GM23248 (cell line): ENCODE measurements around the gene HSD17B8. TPM values are rescaled to one million over a fixed set of nuclear protein-coding genes. Genes with fewer than 3 reads are reported as not detected.

Experiments used
- DNase-seq: peaks from one replicate; pipeline ENCODE4 v3.0.0-alpha.2; 2015
- H2AFZ ChIP-seq: fragments of 200-600 bp; sonication (generic); 2 replicates; pipeline ENCODE4 v1.6.1; 2016; ENCODE audit warnings: antibody characterized with exemption
- H3F3A ChIP-seq: fragments of 200-600 bp; sonication (generic); 2 replicates; pipeline ENCODE4 v1.6.1; 2016; ENCODE audit warnings: mild to moderate bottlenecking, antibody characterized with exemption, mixed run types; ENCODE audit not compliant: insufficient read depth
- H3K27ac ChIP-seq: fragments of 200-600 bp; sonication (generic); 2 replicates; pipeline ENCODE4 v1.5.1; 2016; ENCODE audit warnings: mild to moderate bottlenecking
- H3K27me3 ChIP-seq: fragments of 200-600 bp; sonication (generic); replicated peaks from 2 replicates; pipeline ENCODE4 v1.6.1; 2016; ENCODE audit warnings: mild to moderate bottlenecking; ENCODE audit not compliant: insufficient read depth
- H3K36me3 ChIP-seq: fragments of 200-600 bp; sonication (generic); 2 replicates; pipeline ENCODE4 v1.6.1; 2016; ENCODE audit warnings: low read depth, mild to moderate bottlenecking
- H3K4me1 ChIP-seq: fragments of 200-600 bp; sonication (generic); 2 replicates; pipeline ENCODE4 v1.6.1; 2016; ENCODE audit warnings: mild to moderate bottlenecking; ENCODE audit not compliant: insufficient read depth
- H3K4me2 ChIP-seq: fragments of 200-600 bp; sonication (generic); one replicate; pipeline ENCODE4 v1.6.1; 2016; ENCODE audit warnings: mild to moderate bottlenecking; ENCODE audit not compliant: unreplicated experiment
- H3K4me3 ChIP-seq: fragments of 200-600 bp; sonication (generic); 2 replicates; pipeline ENCODE4 v1.5.1; 2016; ENCODE audit warnings: mild to moderate bottlenecking
- H3K79me2 ChIP-seq: fragments of 200-600 bp; sonication (generic); 2 replicates; pipeline ENCODE4 v1.6.1; 2016; ENCODE audit warnings: mild to moderate bottlenecking; ENCODE audit not compliant: insufficient read depth
- H3K9ac ChIP-seq: fragments of 200-600 bp; sonication (generic); 2 replicates; pipeline ENCODE4 v1.6.1; 2016; ENCODE audit warnings: mild to moderate bottlenecking
- H3K9me2 ChIP-seq: fragments of 200-600 bp; sonication (generic); 2 replicates; pipeline ENCODE4 v1.6.1; 2016; ENCODE audit warnings: mixed run types, mild to moderate bottlenecking, moderate library complexity; ENCODE audit not compliant: insufficient read depth
- H3K9me3 ChIP-seq: fragments of 200-600 bp; sonication (generic); one replicate; pipeline ENCODE4 v1.6.1; 2017; ENCODE audit warnings: low read depth
- H4K20me1 ChIP-seq: fragments of 200-600 bp; sonication (generic); 2 replicates; pipeline ENCODE4 v1.6.0; 2016; ENCODE audit not compliant: insufficient read depth
- EZH2 ChIP-seq: fragments of 200-600 bp; sonication (generic); IDR thresholded peaks from 2 replicates; pipeline ENCODE4 v1.6.1; 2018; ENCODE audit warnings: antibody characterized with exemption, mild to moderate bottlenecking; ENCODE audit not compliant: insufficient read depth, poor library complexity, severe bottlenecking
- EZH2phosphoT487 ChIP-seq: fragments of 200-600 bp; sonication (generic); IDR thresholded peaks from 2 replicates; pipeline ENCODE4 v1.6.1; 2018; ENCODE audit warnings: antibody characterized with exemption, moderate library complexity, mild to moderate bottlenecking, low read depth; ENCODE audit not compliant: insufficient read depth
- WGBS, 2 experiments: methylation state at CpG; one replicate each; pipeline ENCODE4 v1.1.6; 2015 to 2017; ENCODE audit warnings: low lambda C conversion rate in 2 of 2, low coverage in 1 of 2; ENCODE audit errors: missing lambda C conversion rate in 2 of 2; 5-methylcytosine and 5-hydroxymethylcytosine counted together
- in situ Hi-C: fragments of 300-500 bp; cut with MboI; formaldehyde crosslinking; loops from 2 replicates; pipeline ENCODE4 v1.15.0; 2020
- polyA plus RNA-seq: library from polyadenylated mRNA; unstranded; fragments of >200 nt; fragmentation: Nextera tagmentation; extraction: Ambion mirVana; gene quantifications from 2 replicates; pipeline ENCODE4 v1.2.1, GENCODE V29; 2016
- total RNA-seq: library from RNA; depleted of rRNA; stranded (reverse); fragments of >200 nt; shearing (Covaris generic); gene quantifications from 2 replicates; pipeline ENCODE4 v1.2.3, GENCODE V29; 2014

HSD17B8 gene
- total and polyA plus RNA-seq, 2 experiments from 2014 or later = 3.7 to 5.6 TPM

DNA sequence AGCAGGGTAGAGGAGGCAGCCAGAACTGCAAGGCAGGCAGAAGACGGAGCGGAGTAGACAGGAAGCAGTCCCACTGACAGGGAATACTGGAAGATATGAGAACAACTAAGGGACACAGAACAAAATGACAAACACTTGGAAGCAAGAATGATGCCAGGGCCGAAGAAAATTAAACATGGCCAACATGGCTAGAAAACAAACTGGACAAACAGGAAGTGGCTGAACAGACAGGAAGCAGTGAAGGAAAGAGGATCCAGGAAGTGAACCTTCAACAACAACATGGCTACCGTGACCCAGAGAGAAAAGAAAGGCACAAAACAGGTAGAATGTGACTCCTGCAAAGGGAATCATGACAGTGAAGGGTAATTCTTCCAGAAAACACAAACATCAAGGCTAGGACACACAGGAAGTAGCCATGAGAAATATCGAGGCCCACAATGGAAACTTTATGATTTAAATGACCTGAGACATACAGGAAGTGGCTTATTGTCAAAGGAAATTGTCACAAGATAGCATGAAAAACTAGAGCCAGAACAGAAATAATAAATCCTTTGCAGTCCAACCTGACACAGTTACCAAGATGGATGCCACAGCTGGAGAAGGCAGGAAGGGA is 21.3 kb upstream of the HSD17B8 start:
- no peaks in the 10 kb centered on the region for H3K4me1 ChIP-seq
- no peak overlapping the region for H3K4me3 ChIP-seq
- no peak overlapping the region for H3K4me2 ChIP-seq
- 95 to 96% methylated on average over 5 of the region's 5 CpGs for WGBS, 2 experiments
- no peaks in the 10 kb centered on the region for H3K9me2 ChIP-seq
- no peaks in the 10 kb centered on the region for H3K79me2 ChIP-seq
- DNase-seq = no peak
- H3K27me3 ChIP-seq = no peaks in the 10 kb centered on the region
- H3K27ac ChIP-seq = no peak overlapping the region
- in situ Hi-C loops = no loop called here
- no peak overlapping the region for H3K9ac ChIP-seq
- H2AFZ ChIP-seq = peak overlapping the region; percentile 74
- no peaks in the 10 kb centered on the region for H4K20me1 ChIP-seq
- no peaks in the 10 kb centered on the region for H3F3A ChIP-seq
- H3K9me3 ChIP-seq = no peaks in the 10 kb centered on the region
- no peaks in the 10 kb centered on the region for H3K36me3 ChIP-seq
- no peak for TF ChIP-seq EZH2phosphoT487
- no peak for TF ChIP-seq EZH2

GRCh38 chr6:33185190-33185589 is 19.3 kb upstream of the HSD17B8 start:
- Histone ChIP-seq H3K4me1 (no peaks in the 10 kb centered on the region), H2AFZ (no peak overlapping the region), H3K27me3 (no peaks in the 10 kb centered on the region), H3K9me2 (no peaks in the 10 kb centered on the region), H3K9ac (no peak overlapping the region), H3K9me3 (no peaks in the 10 kb centered on the region), H3K79me2 (no peaks in the 10 kb centered on the region), H3F3A (no peaks in the 10 kb centered on the region), H3K27ac (no peak overlapping the region), H3K4me3 (no peak overlapping the region), H3K4me2 (no peak overlapping the region), H4K20me1 (no peaks in the 10 kb centered on the region), H3K36me3 (no peaks in the 10 kb centered on the region)
- DNase-seq = no peak
- WGBS, 2 experiments = 64 to 71% methylated on average over 8 to 9 of the region's 9 CpGs
- in situ Hi-C loops = no loop called here
- TF ChIP-seq EZH2phosphoT487 (no peak), EZH2 (no peak)

GRCh38 chr6:33185654-33186187 is 18.7 kb upstream of the HSD17B8 start:
- Histone ChIP-seq H3K9me2 (no peaks in the 10 kb centered on the region), H3K79me2 (no peaks in the 10 kb centered on the region), H3K4me1 (no peaks in the 10 kb centered on the region), H3K4me3 (no peak overlapping the region), H3K4me2 (no peak overlapping the region), H2AFZ (no peak overlapping the region), H3K9ac (no peak overlapping the region), H3K36me3 (no peaks in the 10 kb centered on the region), H3K27ac (no peak overlapping the region), H3K9me3 (no peaks in the 10 kb centered on the region), H4K20me1 (no peaks in the 10 kb centered on the region), H3K27me3 (0 out of 2 replicates have a peak, but pooled peaks cover under 1% of the 10 kb centered on the region), H3F3A (no peaks in the 10 kb centered on the region)
- TF ChIP-seq EZH2phosphoT487 = no peak
- no peak for TF ChIP-seq EZH2
- no peak for DNase-seq
- WGBS, 2 experiments = 69% methylated on average over 4 of the region's 4 CpGs; no CpG with 5 or more reads in 1 of the 2 experiments
- in situ Hi-C loops = no loop called here

GRCh38 chr6:33187809-33188208 is 16.6 kb upstream of the HSD17B8 start:
- H3K27me3 ChIP-seq = peaks cover 15% of the 10 kb centered on the region
- H3K4me3 ChIP-seq = no peak overlapping the region
- H3K4me1 ChIP-seq = no peaks in the 10 kb centered on the region
- H3K4me2 ChIP-seq = no peak overlapping the region
- WGBS, 2 experiments = 30 to 33% methylated on average over 1 of the region's 1 CpG
- no peaks in the 10 kb centered on the region for H3F3A ChIP-seq
- H3K9me2 ChIP-seq = no peaks in the 10 kb centered on the region
- TF ChIP-seq EZH2 (no peak), EZH2phosphoT487 (no peak)
- H3K9me3 ChIP-seq = no peaks in the 10 kb centered on the region
- H2AFZ ChIP-seq = no peak overlapping the region
- no peak overlapping the region for H3K27ac ChIP-seq
- no peak overlapping the region for H3K9ac ChIP-seq
- no peaks in the 10 kb centered on the region for H4K20me1 ChIP-seq
- DNase-seq = no peak
- H3K36me3 ChIP-seq = no peaks in the 10 kb centered on the region
- H3K79me2 ChIP-seq = no peaks in the 10 kb centered on the region
- in situ Hi-C loops = no loop called here
